ENCODE results near the gene RHOA. TPM values are rescaled to one million over a fixed set of nuclear protein-coding genes. Genes with fewer than 3 reads are reported as not detected.

Gene RHOA
- total RNA-seq, 2 donors from 2014 or later, result 499 to 506 TPM

GRCh38 chr3:49327485-49327884, 84.3 kb downstream of the RHOA start:
- DNase-seq, result no peak
- Histone ChIP-seq H3K4me3 (no peak overlapping the region), H3K27ac (no peak overlapping the region), H3K36me3 (peaks cover 32% of the 10 kb centered on the region), H3K27me3 (no peaks in the 10 kb centered on the region), H3K9me3 (no peaks in the 10 kb centered on the region), H3K9ac (ENCODE audit: low read depth in 2 of 2, low read length in 2 of 2) (no peak overlapping the region), H3K4me1 (no peaks in the 10 kb centered on the region)
- peak; percentile 20 for TF ChIP-seq CTCF (IDR thresholded peaks at IDR 0.05)
- intact Hi-C loops (cut with DNase I), result no loop called here

- TF ChIP-seq CTCF (IDR thresholded peaks at IDR 0.05), result no peak
- intact Hi-C loops (cut with DNase I), result no loop called here
- H3K36me3 ChIP-seq, result peaks cover 42% of the 10 kb centered on the region
These were observed 87.0 kb downstream of the RHOA start for GRCh38 chr3:49324768-49325167.

GRCh38 chr3:49316696-49317457, 94.9 kb downstream of the RHOA start:
- Histone ChIP-seq H3K9me3 (no peaks in the 10 kb centered on the region), H3K27ac (no peak overlapping the region), H3K27me3 (no peaks in the 10 kb centered on the region), H3K9ac (ENCODE audit: low read depth in 2 of 2, low read length in 2 of 2) (no peak overlapping the region), H3K4me1 (no peaks in the 10 kb centered on the region), H3K4me3 (no peak overlapping the region), H3K36me3 (peaks cover 10% of the 10 kb centered on the region)
- TF ChIP-seq CTCF (IDR thresholded peaks at IDR 0.05), result no peak
- intact Hi-C loops (cut with DNase I), result no loop called here
- peak; percentile 18 for DNase-seq

More at GRCh38 chr3:49324768-49325167, 87.0 kb downstream of the RHOA start:
- no peak for DNase-seq
- Histone ChIP-seq H3K9ac (ENCODE audit: low read depth in 2 of 2, low read length in 2 of 2) (no peak overlapping the region), H3K9me3 (no peaks in the 10 kb centered on the region), H3K4me1 (no peaks in the 10 kb centered on the region), H3K27me3 (no peaks in the 10 kb centered on the region), H3K27ac (no peak overlapping the region), H3K4me3 (no peak overlapping the region)

GRCh38 chr3:49313896-49314688, 97.7 kb downstream of the RHOA start:
- no peaks in the 10 kb centered on the region for H3K27me3 ChIP-seq
- no peak for TF ChIP-seq CTCF (IDR thresholded peaks at IDR 0.05)
- no peak overlapping the region for H3K27ac ChIP-seq
- intact Hi-C loops (cut with DNase I), result no loop called here
- H3K36me3 ChIP-seq, result peaks cover 10% of the 10 kb centered on the region
- H3K4me3 ChIP-seq, result no peak overlapping the region
- DNase-seq, result no peak
- no peak overlapping the region for H3K9ac ChIP-seq (ENCODE audit: low read depth in 2 of 2, low read length in 2 of 2)
- no peaks in the 10 kb centered on the region for H3K9me3 ChIP-seq
- H3K4me1 ChIP-seq, result no peaks in the 10 kb centered on the region

GRCh38 chr3:49311283-49311682, 100.5 kb downstream of the RHOA start:
- intact Hi-C loops (cut with DNase I), result no loop called here
- H3K4me3 ChIP-seq, result no peak overlapping the region
- peaks cover 3% of the 10 kb centered on the region for H3K36me3 ChIP-seq

More at GRCh38 chr3:49311283-49311682, 100.5 kb downstream of the RHOA start:
- no peak for DNase-seq
- Histone ChIP-seq H3K27me3 (no peaks in the 10 kb centered on the region), H3K27ac (no peak overlapping the region), H3K9ac (ENCODE audit: low read depth in 2 of 2, low read length in 2 of 2) (no peak overlapping the region), H3K9me3 (no peaks in the 10 kb centered on the region), H3K4me1 (no peaks in the 10 kb centered on the region)
- TF ChIP-seq CTCF (IDR thresholded peaks at IDR 0.05), result no peak
